GM12892 (cell line): ENCODE measurements around the gene CES2. TPM values are rescaled to one million over a fixed set of nuclear protein-coding genes. Genes with fewer than 3 reads are reported as not detected.

Experiments used
- DNase-seq: peaks from one replicate; pipeline ENCODE4 v3.0.0; 2011; ENCODE audit not compliant: insufficient read length
- FAIRE-seq: peaks from 2 replicates; lab custom pipeline; 2011; peaks lifted over from hg19 to GRCh38; lab: Jason Lieb, UNC
- POLR2A ChIP-seq: IDR thresholded peaks from 2 replicates; pipeline ENCODE4 v1.6.1; 2011; ENCODE audit warnings: low read depth, low read length, control low read depth
- POLR2AphosphoS5 ChIP-seq: IDR thresholded peaks from 2 replicates; pipeline ENCODE4 v1.6.1; 2011; ENCODE audit warnings: low read depth, low read length, control low read depth
- TAF1 ChIP-seq: IDR thresholded peaks from 2 replicates; pipeline ENCODE4 v1.6.1; 2011; ENCODE audit warnings: low read depth, mild to moderate bottlenecking, control low read depth, low read length, borderline replicate concordance
- polyA plus RNA-seq: library from polyadenylated mRNA; unstranded; fragments of >200 nt; gene quantifications from one replicate; pipeline ENCODE4 v1.2.1, GENCODE V29; 2012; ENCODE audit warnings: missing spikeins, inconsistent platforms; ENCODE audit not compliant: missing spikeins

CES2 gene
- 8.7 TPM for polyA plus RNA-seq

GRCh38 chr16:66935314-66936011 is at the start of gene CES2:
Gene CES2, plus strand, starts transcription at chr16:66935516. Its CDS starts 120 bp downstream, at chr16:66935636.
- DNase-seq (no peak), FAIRE-seq (peak; percentile 40)
- TF ChIP-seq POLR2AphosphoS5 (no peak), TAF1 (no peak), POLR2A (no peak)

GRCh38 chr16:66886321-66886720 is 49.0 kb upstream of the CES2 start:
- no peak for DNase-seq
- TF ChIP-seq POLR2AphosphoS5 (no peak), TAF1 (no peak), POLR2A (no peak)
- FAIRE-seq: no peak

- FAIRE-seq (no peak), DNase-seq (no peak)
- TF ChIP-seq POLR2AphosphoS5 (no peak), POLR2A (no peak), TAF1 (no peak)
Observed at GRCh38 chr16:66886914-66887313, 48.4 kb upstream of the CES2 start.

- DNase-seq: no peak
- no peak for FAIRE-seq
Observed at GRCh38 chr16:66888647-66889615, 46.4 kb upstream of the CES2 start.

GRCh38 chr16:66889622-66890021 is 45.7 kb upstream of the CES2 start:
- TF ChIP-seq POLR2A (no peak), TAF1 (no peak), POLR2AphosphoS5 (no peak)
- FAIRE-seq (no peak), DNase-seq (no peak)

More at GRCh38 chr16:66888647-66889615, 46.4 kb upstream of the CES2 start:
- TF ChIP-seq POLR2A (no peak), TAF1 (no peak), POLR2AphosphoS5 (no peak)

GRCh38 chr16:66890799-66891198 is 44.5 kb upstream of the CES2 start:
- FAIRE-seq (no peak), DNase-seq (no peak)
- TF ChIP-seq POLR2A (no peak), POLR2AphosphoS5 (no peak), TAF1 (no peak)

- no peak for FAIRE-seq
- no peak for DNase-seq
- no peak for TF ChIP-seq POLR2A
- no peak for TF ChIP-seq POLR2AphosphoS5
- no peak for TF ChIP-seq TAF1
Observed at GRCh38 chr16:66891360-66891759, 44.0 kb upstream of the CES2 start.

GRCh38 chr16:66891797-66892196 is 43.5 kb upstream of the CES2 start:
- DNase-seq: no peak
- TF ChIP-seq POLR2A (no peak), TAF1 (no peak), POLR2AphosphoS5 (no peak)
- FAIRE-seq: no peak

GRCh38 chr16:66894055-66894454 is 41.3 kb upstream of the CES2 start:
- FAIRE-seq (no peak), DNase-seq (no peak)
- TF ChIP-seq POLR2AphosphoS5: no peak
- TF ChIP-seq TAF1: no peak
- TF ChIP-seq POLR2A: no peak

- DNase-seq: peak; percentile 46
- TF ChIP-seq POLR2AphosphoS5: no peak
- no peak for TF ChIP-seq POLR2A
- TF ChIP-seq TAF1: no peak
- FAIRE-seq: peak; percentile 58
Observed at GRCh38 chr16:66894948-66895688, 40.2 kb upstream of the CES2 start.

- TF ChIP-seq POLR2AphosphoS5: no peak
- FAIRE-seq (no peak), DNase-seq (no peak)
Observed at GRCh38 chr16:66895689-66895979, 39.7 kb upstream of the CES2 start.
